SK-N-SH (cell line): Measurements from ENCODE around the gene TNFAIP8L1.

ENCODE experiments used
- CHD2 ChIP-seq: fragments of 150-350 bp; IDR thresholded peaks from 2 replicates; pipeline ENCODE4 v1.6.1; 2018; ENCODE audit warnings: low read length; ENCODE audit not compliant: partially characterized antibody
- CTCF ChIP-seq: fragments of 200-600 bp; sonication (generic); IDR thresholded peaks from 2 replicates; pipeline ENCODE4 v1.6.1; 2017; ENCODE audit warnings: antibody characterized with exemption, mild to moderate bottlenecking, moderate library complexity
- ELF1 ChIP-seq: IDR thresholded peaks from 2 replicates; pipeline ENCODE4 v1.4.0; 2012
- FOXM1 ChIP-seq: IDR thresholded peaks from 2 replicates; pipeline ENCODE4 v1.4.0; 2012; ENCODE audit warnings: low read depth, mild to moderate bottlenecking
- GABPA ChIP-seq: IDR thresholded peaks from 2 replicates; pipeline ENCODE4 v1.4.0; 2012; ENCODE audit warnings: low read depth, mild to moderate bottlenecking
- MAX ChIP-seq: IDR thresholded peaks from 2 replicates; pipeline ENCODE4 v1.4.0; 2012; ENCODE audit warnings: low read depth
- MXI1 ChIP-seq: IDR thresholded peaks from 2 replicates; pipeline ENCODE4 v1.6.1; 2012; ENCODE audit warnings: mild to moderate bottlenecking, low read depth, low read length, improper control_type of control experiment
- NRF1 ChIP-seq: IDR thresholded peaks from 2 replicates; pipeline ENCODE4 v1.6.1; 2012; ENCODE audit warnings: low read depth, mild to moderate bottlenecking, low read length
- POLR2AphosphoS5 ChIP-seq: IDR thresholded peaks from 2 replicates; pipeline ENCODE4 v1.6.1; 2012; ENCODE audit warnings: low read depth, low read length
- RAD21 ChIP-seq: IDR thresholded peaks from 2 replicates; pipeline ENCODE4 v1.6.1; 2012; ENCODE audit warnings: mild to moderate bottlenecking, low read length
- REST ChIP-seq: IDR thresholded peaks from 2 replicates; pipeline ENCODE4 v1.6.1; 2012; ENCODE audit warnings: mild to moderate bottlenecking, low read depth, low read length, moderate library complexity
- SIN3A ChIP-seq: IDR thresholded peaks from 2 replicates; pipeline ENCODE4 v1.6.1; 2012; ENCODE audit warnings: low read depth, mild to moderate bottlenecking, low read length, moderate library complexity, borderline replicate concordance
- TEAD4 ChIP-seq: IDR thresholded peaks from 2 replicates; pipeline ENCODE4 v1.4.0; 2012; ENCODE audit warnings: mild to moderate bottlenecking, borderline replicate concordance; ENCODE audit not compliant: insufficient read depth
- USF2 ChIP-seq: fragments of 150-350 bp; IDR thresholded peaks from 2 replicates; pipeline ENCODE4 v1.6.1; 2017; ENCODE audit warnings: antibody characterized with exemption, low read length, low read depth, borderline replicate concordance

- no peak for TF ChIP-seq CTCF
- no peak for TF ChIP-seq FOXM1
- no peak for TF ChIP-seq MAX
- TF ChIP-seq SIN3A: no peak
- no peak for TF ChIP-seq CHD2
- TF ChIP-seq TEAD4: no peak
- no peak for TF ChIP-seq RAD21
- TF ChIP-seq POLR2AphosphoS5: no peak
- TF ChIP-seq GABPA: no peak
- no peak for TF ChIP-seq ELF1
- no peak for TF ChIP-seq USF2
- TF ChIP-seq NRF1: no peak
- TF ChIP-seq MXI1: no peak
- no peak for TF ChIP-seq REST
Observed at GRCh38 chr19:4675346-4675745, 36.0 kb downstream of the TNFAIP8L1 start.
